ENCODE measurements around the gene AIFM2. TPM values are rescaled to one million over a fixed set of nuclear protein-coding genes. Genes with fewer than 3 reads are reported as not detected.

The AIFM2 gene
- total and polyA plus RNA-seq, 2 of the 13 experiments (the other 11 are each of a cell fraction or from before 2014, with no cell fraction given): 20.3 to 29.5 TPM

DNA sequence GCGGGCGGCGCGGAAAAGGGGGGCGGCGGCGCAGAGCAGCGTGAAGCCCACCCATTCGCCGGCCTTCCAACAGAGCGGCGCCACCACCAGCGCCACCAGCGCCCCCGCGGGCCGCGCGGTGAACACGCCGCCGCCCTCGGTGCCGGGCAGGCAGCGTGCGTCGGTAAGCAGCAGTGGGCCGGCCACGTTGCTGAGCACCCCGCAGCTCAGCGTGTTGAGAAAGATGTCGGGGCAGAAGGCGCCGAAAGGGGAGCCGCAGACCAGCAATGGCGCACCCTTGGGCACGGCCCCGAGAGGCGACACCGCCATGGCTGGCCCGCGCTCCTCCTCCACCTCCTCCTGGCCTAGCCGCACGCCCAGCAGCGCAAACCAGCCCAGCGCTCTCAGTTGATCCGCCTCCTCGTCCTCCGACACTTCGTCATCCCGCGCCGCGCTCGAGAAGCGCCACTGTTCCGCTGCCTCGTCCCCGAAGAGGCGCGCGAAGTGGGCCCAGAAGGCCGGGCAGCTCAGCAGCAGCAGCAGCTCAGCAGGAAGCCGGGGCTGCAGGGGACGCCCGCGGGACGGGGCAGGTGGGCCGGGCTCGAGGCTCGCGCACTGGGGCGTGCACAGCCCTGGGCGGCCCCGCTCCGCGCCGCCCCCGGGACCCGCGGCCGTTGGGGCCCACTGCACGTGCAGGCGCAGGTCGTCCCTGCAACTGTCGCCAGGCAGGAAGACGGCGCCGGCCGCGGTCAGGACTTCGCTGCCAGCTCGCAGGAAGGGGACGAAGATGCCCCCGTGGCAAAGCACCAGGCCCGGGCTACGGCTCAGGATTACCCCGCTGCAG lies 13.3 kb upstream of the AIFM2 start (continued):
- no peak for TF ChIP-seq GATAD1 (CRISPR knock-in tag; IDR thresholded peaks at IDR 0.05)
- TF ChIP-seq SALL2 (CRISPR knock-in tag; IDR thresholded peaks at IDR 0.05): no peak; the same call in 1 of the 2 replicates
- TF ChIP-seq ZFYVE20 (CRISPR knock-in tag; IDR thresholded peaks at IDR 0.05; ENCODE audit: borderline replicate concordance, low read depth): 0 out of 2 replicates have a peak, but pooled peaks have one; percentile 31
- TF ChIP-seq ZFP36L1 (CRISPR knock-in tag; IDR thresholded peaks at IDR 0.05): peak; percentile 42; the same call in 1 of the 2 replicates
- peak; percentile 63; the same call in 1 of the 2 replicates for TF ChIP-seq ZNF672 (CRISPR knock-in tag; IDR thresholded peaks at IDR 0.05)
- TF ChIP-seq HDAC1 (CRISPR knock-in tag; IDR thresholded peaks at IDR 0.05): peak; percentile 61; the same call in 1 of the 2 replicates
- TF ChIP-seq ZNF790 (CRISPR knock-in tag; IDR thresholded peaks at IDR 0.05; ENCODE audit: borderline replicate concordance): peak; percentile 80; the same call in 1 of the 2 replicates
- TF ChIP-seq TBL1XR1 (IDR thresholded peaks at IDR 0.05; ENCODE audit: borderline replicate concordance, low read length, partially characterized antibody): no peak
- no peak for TF ChIP-seq ZSCAN22 (CRISPR knock-in tag; IDR thresholded peaks at IDR 0.05)
- no peak for TF ChIP-seq NONO (IDR thresholded peaks at IDR 0.05)
- TF ChIP-seq NONO (CRISPR knock-in tag; conservative IDR thresholded peaks at IDR 0.05): peak; percentile 59
- TF ChIP-seq ZKSCAN1 (IDR thresholded peaks at IDR 0.05; ENCODE audit: low read length): no peak
- TF ChIP-seq FOSL2 (CRISPR knock-in tag; IDR thresholded peaks at IDR 0.05): 0 out of 2 replicates have a peak, but pooled peaks have one; percentile 13
- TF ChIP-seq, protein P1, sequence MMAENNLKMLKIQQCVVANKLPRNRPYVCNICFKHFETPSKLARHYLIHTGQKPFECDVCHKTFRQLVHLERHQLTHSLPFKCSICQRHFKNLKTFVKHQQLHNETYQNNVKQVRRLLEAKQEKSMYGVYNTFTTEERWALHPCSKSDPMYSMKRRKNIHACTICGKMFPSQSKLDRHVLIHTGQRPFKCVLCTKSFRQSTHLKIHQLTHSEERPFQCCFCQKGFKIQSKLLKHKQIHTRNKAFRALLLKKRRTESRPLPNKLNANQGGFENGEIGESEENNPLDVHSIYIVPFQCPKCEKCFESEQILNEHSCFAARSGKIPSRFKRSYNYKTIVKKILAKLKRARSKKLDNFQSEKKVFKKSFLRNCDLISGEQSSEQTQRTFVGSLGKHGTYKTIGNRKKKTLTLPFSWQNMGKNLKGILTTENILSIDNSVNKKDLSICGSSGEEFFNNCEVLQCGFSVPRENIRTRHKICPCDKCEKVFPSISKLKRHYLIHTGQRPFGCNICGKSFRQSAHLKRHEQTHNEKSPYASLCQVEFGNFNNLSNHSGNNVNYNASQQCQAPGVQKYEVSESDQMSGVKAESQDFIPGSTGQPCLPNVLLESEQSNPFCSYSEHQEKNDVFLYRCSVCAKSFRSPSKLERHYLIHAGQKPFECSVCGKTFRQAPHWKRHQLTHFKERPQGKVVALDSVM (CRISPR knock-in tag; IDR thresholded peaks at IDR 0.05): peak; percentile 6; the same call in 1 of the 2 replicates
- TF ChIP-seq PHF8 (CRISPR knock-in tag; IDR thresholded peaks at IDR 0.05): peak; percentile 57; the same call in 1 of the 2 replicates
- TF ChIP-seq ZFP36 (IDR thresholded peaks at IDR 0.05; ENCODE audit: borderline replicate concordance, low read depth, low read length, partially characterized antibody): no peak
- no peak for TF ChIP-seq FOXA3 (CRISPR knock-in tag; IDR thresholded peaks at IDR 0.05)
- TF ChIP-seq SUZ12 (IDR thresholded peaks at IDR 0.05; ENCODE audit: low read depth, low read length): no peak
- TF ChIP-seq ZNF367 (CRISPR knock-in tag; IDR thresholded peaks at IDR 0.05; ENCODE audit: borderline replicate concordance): peak; percentile 60; the same call in 1 of the 2 replicates
- TF ChIP-seq ZNF33A (CRISPR knock-in tag; IDR thresholded peaks at IDR 0.05; ENCODE audit: borderline replicate concordance): no peak
- no peak for TF ChIP-seq MLLT10 (CRISPR knock-in tag; IDR thresholded peaks at IDR 0.05)
- TF ChIP-seq, protein P2, sequence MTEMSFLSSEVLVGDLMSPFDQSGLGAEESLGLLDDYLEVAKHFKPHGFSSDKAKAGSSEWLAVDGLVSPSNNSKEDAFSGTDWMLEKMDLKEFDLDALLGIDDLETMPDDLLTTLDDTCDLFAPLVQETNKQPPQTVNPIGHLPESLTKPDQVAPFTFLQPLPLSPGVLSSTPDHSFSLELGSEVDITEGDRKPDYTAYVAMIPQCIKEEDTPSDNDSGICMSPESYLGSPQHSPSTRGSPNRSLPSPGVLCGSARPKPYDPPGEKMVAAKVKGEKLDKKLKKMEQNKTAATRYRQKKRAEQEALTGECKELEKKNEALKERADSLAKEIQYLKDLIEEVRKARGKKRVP (CRISPR knock-in tag; IDR thresholded peaks at IDR 0.05): no peak
- 0 out of 2 replicates have a peak, but pooled peaks have one; percentile 42 for TF ChIP-seq HNRNPL (IDR thresholded peaks at IDR 0.05; ENCODE audit: low read depth, low read length)
- TF ChIP-seq ZC3H13 (CRISPR knock-in tag; IDR thresholded peaks at IDR 0.05): peak; percentile 76; the same call in 1 of the 2 replicates

Measured in HepG2 (cell line).